ENCODE measurements around the gene EVX1. TPM values are rescaled to one million over a fixed set of nuclear protein-coding genes. Genes with fewer than 3 reads are reported as not detected.

The EVX1 gene
- total RNA-seq, 1 donor from 2014 or later = 0.79 TPM

- peaks cover 4% of the 10 kb centered on the region for H3K36me3 Mint-ChIP-seq (ENCODE audit: low read depth)
- H3K4me3 Mint-ChIP-seq = peak overlapping the region; percentile 8
- DNase-seq (ENCODE audit: low read depth, low spot score) = no peak
- H3K9me3 Mint-ChIP-seq = no peaks in the 10 kb centered on the region
- H3K4me1 Mint-ChIP-seq = peaks cover 7% of the 10 kb centered on the region
- H3K27me3 Mint-ChIP-seq (ENCODE audit: low read depth) = peaks cover 95% of the 10 kb centered on the region
- H3K27ac Mint-ChIP-seq (ENCODE audit: unreplicated experiment) = no peak overlapping the region
- no peak for TF ChIP-seq CTCF (conservative IDR thresholded peaks at IDR 0.05)
Observed at GRCh38 chr7:27203964-27204594, 38.5 kb upstream of the EVX1 start.

- Mint-ChIP-seq H3K27me3 (ENCODE audit: low read depth) (peaks cover 99% of the 10 kb centered on the region), H3K36me3 (ENCODE audit: low read depth) (peaks cover 4% of the 10 kb centered on the region), H3K9me3 (no peaks in the 10 kb centered on the region), H3K27ac (ENCODE audit: unreplicated experiment) (no peak overlapping the region), H3K4me1 (peaks cover 7% of the 10 kb centered on the region), H3K4me3 (no peak overlapping the region)
- TF ChIP-seq CTCF (conservative IDR thresholded peaks at IDR 0.05) = no peak
- DNase-seq (ENCODE audit: low read depth, low spot score) = no peak
Observed at GRCh38 chr7:27204851-27205322, 37.7 kb upstream of the EVX1 start.

GRCh38 chr7:27205325-27206280, 37.0 kb upstream of the EVX1 start:
- DNase-seq (ENCODE audit: low read depth, low spot score) = no peak
- Mint-ChIP-seq H3K4me1 (peaks cover 4% of the 10 kb centered on the region), H3K27ac (ENCODE audit: unreplicated experiment) (no peak overlapping the region), H3K36me3 (ENCODE audit: low read depth) (peaks cover 4% of the 10 kb centered on the region), H3K4me3 (peak overlapping the region; percentile 25), H3K9me3 (no peaks in the 10 kb centered on the region), H3K27me3 (ENCODE audit: low read depth) (peaks cover 100% of the 10 kb centered on the region)
- TF ChIP-seq CTCF (conservative IDR thresholded peaks at IDR 0.05) = no peak

- DNase-seq (ENCODE audit: low read depth, low spot score) = no peak
- H3K36me3 Mint-ChIP-seq (ENCODE audit: low read depth) = peaks cover 4% of the 10 kb centered on the region
- no peak for TF ChIP-seq CTCF (conservative IDR thresholded peaks at IDR 0.05)
- no peaks in the 10 kb centered on the region for H3K4me1 Mint-ChIP-seq
- H3K27me3 Mint-ChIP-seq (ENCODE audit: low read depth) = peaks cover 100% of the 10 kb centered on the region
- no peak overlapping the region for H3K4me3 Mint-ChIP-seq
- H3K27ac Mint-ChIP-seq (ENCODE audit: unreplicated experiment) = no peak overlapping the region
- H3K9me3 Mint-ChIP-seq = no peaks in the 10 kb centered on the region
Observed at GRCh38 chr7:27207348-27207985, 35.1 kb upstream of the EVX1 start.

- H3K4me3 Mint-ChIP-seq = no peak overlapping the region
- no peaks in the 10 kb centered on the region for H3K9me3 Mint-ChIP-seq
- peaks cover 99% of the 10 kb centered on the region for H3K27me3 Mint-ChIP-seq (ENCODE audit: low read depth)
- H3K36me3 Mint-ChIP-seq (ENCODE audit: low read depth) = peaks cover 4% of the 10 kb centered on the region
- no peak for DNase-seq (ENCODE audit: low read depth, low spot score)
- H3K4me1 Mint-ChIP-seq = no peaks in the 10 kb centered on the region
- no peak for TF ChIP-seq CTCF (conservative IDR thresholded peaks at IDR 0.05)
- H3K27ac Mint-ChIP-seq (ENCODE audit: unreplicated experiment) = no peak overlapping the region
Observed at GRCh38 chr7:27208998-27209397, 33.6 kb upstream of the EVX1 start.
